Testis (tissue), 2 donors: ENCODE measurements around the gene ARF3.

ENCODE experiments used
- CTCF ChIP-seq, 3 experiments: fragments of 450-650 bp in 2 of 3; fragments of 200-600 bp in 1 of 3; sonication (generic) in 1 of 3; IDR thresholded peaks; one replicate each; pipeline ENCODE4 v1.5.1; 2016 to 2019; ENCODE audit warnings: antibody characterized with exemption in 3 of 3, mild to moderate bottlenecking in 2 of 3, moderate library complexity in 1 of 3
- POLR2A ChIP-seq: fragments of 450-650 bp; IDR thresholded peaks from one replicate; pipeline ENCODE4 v1.6.1; 2017; ENCODE audit warnings: antibody characterized with exemption, mild to moderate bottlenecking, moderate library complexity

DNA sequence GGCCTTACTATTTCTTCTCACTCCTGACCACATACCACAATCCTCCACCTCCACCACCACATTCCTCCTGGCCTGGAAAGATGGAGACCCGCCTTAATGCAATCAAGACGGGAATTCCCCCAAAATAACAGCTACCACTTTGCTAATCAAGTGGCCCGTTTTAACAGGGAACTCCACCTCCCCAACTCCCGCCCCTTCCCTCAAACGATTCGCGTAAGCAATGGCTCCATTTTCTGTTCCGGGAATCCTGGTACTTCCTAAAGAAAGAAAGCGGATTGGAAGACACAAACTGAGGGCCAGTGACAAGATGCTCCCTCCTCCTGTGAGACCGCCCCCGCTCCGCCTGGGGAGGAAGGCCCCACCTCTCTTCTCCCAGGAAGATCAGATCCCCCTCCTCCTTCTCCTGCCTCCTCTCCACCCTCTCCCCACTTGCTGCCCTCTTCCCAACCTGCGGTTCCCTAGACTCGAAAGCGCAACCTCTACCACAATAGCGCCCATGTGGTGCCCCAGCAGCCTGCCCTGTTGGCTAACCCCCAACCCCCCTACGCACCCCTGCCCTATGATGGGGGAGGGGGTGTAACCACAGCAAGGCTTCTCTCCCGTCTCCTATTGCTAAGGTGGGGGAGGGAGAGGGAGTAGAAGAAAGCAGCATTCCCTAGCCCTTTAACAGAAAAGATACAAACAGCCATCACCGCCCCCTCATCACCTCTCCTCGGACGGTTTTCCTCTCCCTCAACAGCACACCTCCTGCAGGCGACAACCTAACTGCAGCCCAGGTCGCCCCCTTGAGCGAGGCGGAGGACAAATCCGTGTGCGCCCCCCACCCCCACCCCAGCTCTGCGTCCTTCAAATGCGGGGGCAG lies 777 bp downstream of the ARF3 start:
- TF ChIP-seq CTCF (IDR thresholded peaks at IDR 0.05): no peak
- no peak for TF ChIP-seq POLR2A
